ENCODE data around the gene FOXD2.
"Not testable (repeated sequence)": the region's sequence is repeated elsewhere in the genome, so short reads cannot be mapped to it uniquely, and the experiment has no call there.

The FOXD2 gene

GRCh38 chr1:47453910-47454309, 16.1 kb downstream of the FOXD2 start:
- not testable (repeated sequence) for H3K4me3 ChIP-seq (ENCODE audit: low read length); H3K9me3 ChIP-seq (ENCODE audit: control insufficient read depth, low read length); H3K4me1 ChIP-seq (ENCODE audit: control insufficient read depth, insufficient read depth, low read length); DNase-seq (ENCODE audit: low read depth); H3K9ac ChIP-seq (ENCODE audit: low read length); H3K36me3 ChIP-seq (ENCODE audit: control insufficient read depth, insufficient read depth, low read length, severe bottlenecking)
- H3K27me3 ChIP-seq (replicated peaks; ENCODE audit: control insufficient read depth, insufficient read depth, low read length): peaks cover 61% of the 10 kb centered on the region

DNA sequence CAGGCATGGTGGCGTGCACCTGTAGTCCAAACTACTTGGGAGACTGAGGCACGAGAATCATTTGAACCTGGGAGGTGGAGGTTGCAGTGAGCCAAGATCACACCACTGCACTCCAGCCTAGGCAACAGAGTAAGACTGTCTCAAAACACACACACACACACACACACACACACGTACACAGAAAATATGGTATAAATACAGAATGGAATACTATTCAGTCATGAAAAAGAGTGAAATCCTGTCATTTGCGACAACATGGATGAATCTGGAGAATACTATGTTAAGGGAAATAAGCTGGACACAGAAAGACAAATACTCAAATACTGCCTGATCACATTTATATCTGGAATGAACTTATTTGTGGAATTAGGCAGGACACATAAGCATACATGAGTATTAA, 18.4 kb downstream of the FOXD2 start:
- Histone ChIP-seq H3K4me3 (ENCODE audit: low read length) (no peak overlapping the region), H3K27me3 (replicated peaks; ENCODE audit: control insufficient read depth, insufficient read depth, low read length) (peaks cover 64% of the 10 kb centered on the region), H3K9me3 (ENCODE audit: control insufficient read depth, low read length) (no peaks in the 10 kb centered on the region), H3K36me3 (ENCODE audit: control insufficient read depth, insufficient read depth, low read length, severe bottlenecking) (no peaks in the 10 kb centered on the region), H3K4me1 (ENCODE audit: control insufficient read depth, insufficient read depth, low read length) (no peaks in the 10 kb centered on the region), H3K9ac (ENCODE audit: low read length) (no peak overlapping the region)
- DNase-seq (ENCODE audit: low read depth): no peak

DNA sequence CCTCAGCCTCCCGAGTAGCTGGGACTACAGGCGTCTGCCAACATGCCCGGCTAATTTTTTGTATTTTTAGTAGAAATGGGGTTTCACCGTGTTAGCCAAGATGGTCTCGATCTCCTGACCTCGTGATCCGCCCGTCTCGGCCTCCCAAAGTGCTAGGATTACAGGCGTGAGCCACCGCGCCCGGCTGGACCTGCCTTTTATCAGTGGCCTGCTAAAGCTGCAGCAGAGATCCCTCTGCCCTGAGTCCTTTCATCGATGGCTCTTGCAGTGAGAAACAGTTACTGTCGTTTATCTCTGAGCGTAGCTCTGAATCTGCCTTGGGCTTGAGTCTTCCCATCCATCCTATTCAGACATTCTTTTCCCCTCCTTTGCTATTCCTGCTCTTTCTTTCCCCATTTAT, 19.7 kb downstream of the FOXD2 start:
- not testable (repeated sequence) for H3K9ac ChIP-seq (ENCODE audit: low read length); H3K9me3 ChIP-seq (ENCODE audit: control insufficient read depth, low read length); DNase-seq (ENCODE audit: low read depth); H3K4me1 ChIP-seq (ENCODE audit: control insufficient read depth, insufficient read depth, low read length); H3K36me3 ChIP-seq (ENCODE audit: control insufficient read depth, insufficient read depth, low read length, severe bottlenecking); H3K4me3 ChIP-seq (ENCODE audit: low read length)
- peaks cover 67% of the 10 kb centered on the region for H3K27me3 ChIP-seq (replicated peaks; ENCODE audit: control insufficient read depth, insufficient read depth, low read length)

DNA sequence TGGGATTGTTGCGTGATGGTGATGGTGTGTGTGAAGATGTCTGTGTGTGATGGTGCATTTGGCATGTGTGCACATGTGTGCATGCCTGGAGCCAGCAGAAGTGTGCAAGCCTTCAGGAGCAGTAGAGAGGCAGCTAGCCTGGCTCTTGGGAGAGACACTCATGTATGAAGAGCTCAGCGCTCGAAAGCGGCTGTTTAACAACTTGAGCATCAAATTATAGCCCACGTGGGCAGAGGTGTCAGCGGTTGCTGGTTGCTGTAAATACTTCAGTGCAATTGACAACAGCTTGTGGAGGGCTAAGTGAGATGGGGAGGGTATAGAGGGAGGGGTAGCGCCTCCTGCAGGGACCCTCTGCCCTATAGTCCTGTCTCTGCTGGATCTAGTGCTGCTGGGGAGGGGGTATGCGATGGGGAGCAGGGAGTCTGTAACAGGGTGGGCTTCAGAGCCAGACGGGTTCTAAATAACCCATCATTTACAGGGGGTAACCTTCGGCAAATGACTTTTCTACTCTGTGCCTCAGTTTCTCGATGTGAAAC, 21.5 kb downstream of the FOXD2 start:
- Histone ChIP-seq H3K27me3 (replicated peaks; ENCODE audit: control insufficient read depth, insufficient read depth, low read length) (peaks cover 70% of the 10 kb centered on the region), H3K9me3 (ENCODE audit: control insufficient read depth, low read length) (no peaks in the 10 kb centered on the region), H3K4me3 (ENCODE audit: low read length) (no peak overlapping the region), H3K4me1 (ENCODE audit: control insufficient read depth, insufficient read depth, low read length) (no peaks in the 10 kb centered on the region), H3K36me3 (ENCODE audit: control insufficient read depth, insufficient read depth, low read length, severe bottlenecking) (no peaks in the 10 kb centered on the region), H3K9ac (ENCODE audit: low read length) (no peak overlapping the region)
- DNase-seq (ENCODE audit: low read depth): no peak

GRCh38 chr1:47460040-47460439, 22.2 kb downstream of the FOXD2 start:
- DNase-seq (ENCODE audit: low read depth): no peak
- Histone ChIP-seq H3K4me3 (ENCODE audit: low read length) (no peak overlapping the region), H3K27me3 (replicated peaks; ENCODE audit: control insufficient read depth, insufficient read depth, low read length) (peaks cover 70% of the 10 kb centered on the region), H3K36me3 (ENCODE audit: control insufficient read depth, insufficient read depth, low read length, severe bottlenecking) (no peaks in the 10 kb centered on the region), H3K9me3 (ENCODE audit: control insufficient read depth, low read length) (no peaks in the 10 kb centered on the region), H3K9ac (ENCODE audit: low read length) (no peak overlapping the region), H3K4me1 (ENCODE audit: control insufficient read depth, insufficient read depth, low read length) (no peaks in the 10 kb centered on the region)

DNA sequence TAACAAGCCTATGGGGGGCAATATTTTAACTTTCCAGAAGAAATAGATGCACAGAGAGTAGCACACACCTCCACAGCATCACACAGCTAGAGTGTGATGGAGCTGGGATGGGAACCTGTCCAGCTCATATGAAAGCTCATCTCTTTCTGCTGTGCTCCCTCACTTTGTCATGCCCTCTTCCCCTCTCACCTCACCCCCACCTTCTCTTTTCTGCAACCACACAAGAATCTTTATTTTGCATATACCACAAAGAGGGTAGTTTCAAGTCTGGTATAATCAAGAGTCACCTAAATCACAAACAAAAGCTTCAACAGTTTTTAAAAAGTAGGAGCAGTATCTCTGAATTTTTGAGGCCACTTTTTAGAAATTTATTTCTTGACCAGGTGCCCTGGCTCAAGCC, 22.6 kb downstream of the FOXD2 start:
- H3K4me3 ChIP-seq (ENCODE audit: low read length): no peak overlapping the region
- H3K36me3 ChIP-seq (ENCODE audit: control insufficient read depth, insufficient read depth, low read length, severe bottlenecking): no peaks in the 10 kb centered on the region
- H3K9me3 ChIP-seq (ENCODE audit: control insufficient read depth, low read length): no peaks in the 10 kb centered on the region
- no peak overlapping the region for H3K9ac ChIP-seq (ENCODE audit: low read length)
- H3K27me3 ChIP-seq (replicated peaks; ENCODE audit: control insufficient read depth, insufficient read depth, low read length): peaks cover 70% of the 10 kb centered on the region
- DNase-seq (ENCODE audit: low read depth): no peak
- no peaks in the 10 kb centered on the region for H3K4me1 ChIP-seq (ENCODE audit: control insufficient read depth, insufficient read depth, low read length)

GRCh38 chr1:47465605-47466004, 27.8 kb downstream of the FOXD2 start:
- H3K36me3 ChIP-seq (ENCODE audit: control insufficient read depth, insufficient read depth, low read length, severe bottlenecking): no peaks in the 10 kb centered on the region
- H3K9me3 ChIP-seq (ENCODE audit: control insufficient read depth, low read length): no peaks in the 10 kb centered on the region
- DNase-seq (ENCODE audit: low read depth): no peak
- no peaks in the 10 kb centered on the region for H3K4me1 ChIP-seq (ENCODE audit: control insufficient read depth, insufficient read depth, low read length)
- H3K9ac ChIP-seq (ENCODE audit: low read length): no peak overlapping the region
- no peak overlapping the region for H3K4me3 ChIP-seq (ENCODE audit: low read length)
- peaks cover 64% of the 10 kb centered on the region for H3K27me3 ChIP-seq (replicated peaks; ENCODE audit: control insufficient read depth, insufficient read depth, low read length)

- H3K27me3 ChIP-seq (replicated peaks; ENCODE audit: control insufficient read depth, insufficient read depth, low read length): peaks cover 35% of the 10 kb centered on the region
Observed at GRCh38 chr1:47468709-47469389, 31.0 kb downstream of the FOXD2 start.

GRCh38 chr1:47469390-47469759, 31.5 kb downstream of the FOXD2 start:
- peaks cover 3% of the 10 kb centered on the region for H3K4me1 ChIP-seq (ENCODE audit: control insufficient read depth, insufficient read depth, low read length)
- H3K9me3 ChIP-seq (ENCODE audit: control insufficient read depth, low read length): no peaks in the 10 kb centered on the region
- DNase-seq (ENCODE audit: low read depth): no peak
- no peak overlapping the region for H3K9ac ChIP-seq (ENCODE audit: low read length)
- H3K4me3 ChIP-seq (ENCODE audit: low read length): no peak overlapping the region
- H3K36me3 ChIP-seq (ENCODE audit: control insufficient read depth, insufficient read depth, low read length, severe bottlenecking): no peaks in the 10 kb centered on the region
- H3K27me3 ChIP-seq (replicated peaks; ENCODE audit: control insufficient read depth, insufficient read depth, low read length): peaks cover 33% of the 10 kb centered on the region

More at GRCh38 chr1:47468709-47469389, 31.0 kb downstream of the FOXD2 start:
- H3K4me1 ChIP-seq (ENCODE audit: control insufficient read depth, insufficient read depth, low read length): peaks cover 3% of the 10 kb centered on the region
- no peak overlapping the region for H3K9ac ChIP-seq (ENCODE audit: low read length)
- no peaks in the 10 kb centered on the region for H3K9me3 ChIP-seq (ENCODE audit: control insufficient read depth, low read length)
- H3K4me3 ChIP-seq (ENCODE audit: low read length): no peak overlapping the region
- no peak for DNase-seq (ENCODE audit: low read depth)
- no peaks in the 10 kb centered on the region for H3K36me3 ChIP-seq (ENCODE audit: control insufficient read depth, insufficient read depth, low read length, severe bottlenecking)

DNA sequence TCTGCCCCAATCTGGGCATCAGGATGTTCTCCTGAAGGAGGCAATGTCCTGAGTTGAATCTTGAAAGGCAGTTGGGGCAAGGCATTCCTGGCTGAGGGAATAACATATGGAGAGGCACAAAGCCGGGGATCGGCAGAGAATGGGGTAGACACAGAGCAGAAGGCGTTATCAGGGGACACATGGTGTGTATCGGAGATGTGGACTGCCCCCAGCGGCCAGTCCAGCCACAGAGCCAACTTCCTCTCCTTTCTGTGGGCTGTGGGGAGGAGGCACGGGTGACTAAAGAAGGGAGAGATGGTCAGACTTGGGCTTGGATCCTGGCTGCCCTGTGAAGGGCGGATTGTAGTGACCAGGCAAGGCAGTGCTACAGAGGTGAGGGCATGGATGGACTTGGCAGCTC, 32.1 kb downstream of the FOXD2 start:
- no peak for DNase-seq (ENCODE audit: low read depth)
- Histone ChIP-seq H3K4me1 (ENCODE audit: control insufficient read depth, insufficient read depth, low read length) (peaks cover 3% of the 10 kb centered on the region), H3K9me3 (ENCODE audit: control insufficient read depth, low read length) (no peaks in the 10 kb centered on the region), H3K9ac (ENCODE audit: low read length) (no peak overlapping the region), H3K4me3 (ENCODE audit: low read length) (no peak overlapping the region), H3K36me3 (ENCODE audit: control insufficient read depth, insufficient read depth, low read length, severe bottlenecking) (no peaks in the 10 kb centered on the region), H3K27me3 (replicated peaks; ENCODE audit: control insufficient read depth, insufficient read depth, low read length) (peaks cover 34% of the 10 kb centered on the region)

- no peak overlapping the region for H3K9ac ChIP-seq (ENCODE audit: low read length)
- no peak for DNase-seq (ENCODE audit: low read depth)
- peaks cover 8% of the 10 kb centered on the region for H3K4me1 ChIP-seq (ENCODE audit: control insufficient read depth, insufficient read depth, low read length)
- no peaks in the 10 kb centered on the region for H3K36me3 ChIP-seq (ENCODE audit: control insufficient read depth, insufficient read depth, low read length, severe bottlenecking)
- peaks cover 36% of the 10 kb centered on the region for H3K27me3 ChIP-seq (replicated peaks; ENCODE audit: control insufficient read depth, insufficient read depth, low read length)
- H3K9me3 ChIP-seq (ENCODE audit: control insufficient read depth, low read length): no peaks in the 10 kb centered on the region
- no peak overlapping the region for H3K4me3 ChIP-seq (ENCODE audit: low read length)
Observed at GRCh38 chr1:47471163-47471562, 33.3 kb downstream of the FOXD2 start.
